Fibroblast of skin of left biceps (primary cell): ENCODE measurements around the gene SYK.

ENCODE experiments used
- DNase-seq, 2 experiments: peaks; one replicate each; pipeline ENCODE4 v3.0.0-alpha.2; 2013; ENCODE audit warnings: low read depth in 2 of 2

Gene SYK

GRCh38 chr9:90825586-90825985 is 24.0 kb downstream of the SYK start:
- DNase-seq: no peak

GRCh38 chr9:90826326-90827020 is 24.9 kb downstream of the SYK start:
- DNase-seq: no peak

- DNase-seq: no peak
Measured at GRCh38 chr9:90827181-90827871, 25.7 kb downstream of the SYK start.

GRCh38 chr9:90830051-90830450 is 28.4 kb downstream of the SYK start:
- no peak for DNase-seq

GRCh38 chr9:90830977-90831376 is 29.4 kb downstream of the SYK start:
- no peak for DNase-seq

GRCh38 chr9:90832261-90832660 is 30.6 kb downstream of the SYK start:
- no peak for DNase-seq

- DNase-seq: no peak
Measured at GRCh38 chr9:90834828-90835595, 33.4 kb downstream of the SYK start.

GRCh38 chr9:90836411-90837080 is 34.9 kb downstream of the SYK start:
- DNase-seq: no peak

- no peak for DNase-seq
Measured at GRCh38 chr9:90838098-90838497, 36.5 kb downstream of the SYK start.

- no peak for DNase-seq
Measured at GRCh38 chr9:90838581-90839154, 37.0 kb downstream of the SYK start.

- no peak for DNase-seq
Measured at GRCh38 chr9:90839183-90839728, 37.6 kb downstream of the SYK start.

- no peak for DNase-seq
Measured at GRCh38 chr9:90840696-90841095, 39.1 kb downstream of the SYK start.

GRCh38 chr9:90841213-90841612 is 39.6 kb downstream of the SYK start:
- DNase-seq: no peak

- no peak for DNase-seq
Measured at GRCh38 chr9:90841615-90842014, 40.0 kb downstream of the SYK start.

- no peak for DNase-seq
Measured at GRCh38 chr9:90842176-90842777, 40.7 kb downstream of the SYK start.

- no peak for DNase-seq
Measured at GRCh38 chr9:90842996-90843395, 41.4 kb downstream of the SYK start.

- DNase-seq: no peak
Measured at GRCh38 chr9:90843525-90843924, 41.9 kb downstream of the SYK start.

GRCh38 chr9:90844326-90844725 is 42.7 kb downstream of the SYK start:
- no peak for DNase-seq

GRCh38 chr9:90846770-90847419 is 45.3 kb downstream of the SYK start:
- DNase-seq: no peak

- DNase-seq: no peak
Measured at GRCh38 chr9:90847971-90848370, 46.4 kb downstream of the SYK start.

GRCh38 chr9:90848866-90849265 is 47.2 kb downstream of the SYK start:
- DNase-seq: no peak
